Memory B cell (primary cell): ENCODE data around the gene ANO2.
"Not testable (repeated sequence)": the region's sequence is repeated elsewhere in the genome, so short reads cannot be mapped to it uniquely, and the experiment has no call there.

Experiments
- ATAC-seq: fragments of 150-1000 bp; cut with Tn5 transposase; 2 replicates; pipeline ENCODE4 v1.10.0; 2021; ENCODE audit warnings: low read depth, mild to moderate bottlenecking, moderate library complexity
- DNase-seq, 2 donors: peaks; one replicate each; pipeline ENCODE4 v3.0.0; 2022; ENCODE audit warnings: low spot score in 2 of 2
- H3K27ac Mint-ChIP-seq: one replicate; pipeline ENCODE4 v1.8.0; 2022; ENCODE audit warnings: mild to moderate bottlenecking, moderate library complexity, mixed read lengths
- H3K27me3 Mint-ChIP-seq: one replicate; pipeline ENCODE4 v1.8.0; 2022; ENCODE audit warnings: mixed read lengths
- H3K36me3 Mint-ChIP-seq: one replicate; pipeline ENCODE4 v1.8.0; 2022; ENCODE audit warnings: mild to moderate bottlenecking, mixed read lengths
- H3K4me1 Mint-ChIP-seq: one replicate; pipeline ENCODE4 v1.8.0; 2022; ENCODE audit warnings: mixed read lengths
- H3K4me3 Mint-ChIP-seq: one replicate; pipeline ENCODE4 v1.8.0; 2022; ENCODE audit warnings: mild to moderate bottlenecking, moderate library complexity, mixed read lengths
- H3K9me3 Mint-ChIP-seq: one replicate; pipeline ENCODE4 v1.8.0; 2022; ENCODE audit warnings: mixed read lengths

The ANO2 gene

DNA sequence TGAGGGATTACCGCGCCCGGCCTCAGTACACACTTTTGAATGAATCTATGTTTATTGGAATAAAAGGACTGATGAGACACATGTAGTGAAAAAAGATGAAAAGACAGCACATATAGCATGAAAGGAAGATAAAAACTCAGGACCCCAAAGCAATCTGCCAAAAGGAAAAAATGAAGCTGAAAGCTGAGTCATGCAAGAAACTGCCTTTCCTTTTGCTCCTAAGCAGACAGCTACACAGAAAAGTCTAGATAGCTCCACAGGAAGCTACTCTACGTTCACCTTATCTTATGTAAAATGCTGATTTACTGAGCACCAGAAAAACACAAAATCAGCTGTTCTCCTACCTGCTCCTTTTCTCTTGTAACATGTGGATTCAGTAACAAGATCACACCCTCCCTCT is 384.8 kb downstream of the ANO2 start:
- Mint-ChIP-seq H3K36me3 (no peaks in the 10 kb centered on the region), H3K4me3 (no peak overlapping the region), H3K9me3 (no peaks in the 10 kb centered on the region), H3K4me1 (no peaks in the 10 kb centered on the region), H3K27me3 (peaks cover 8% of the 10 kb centered on the region), H3K27ac (no peak overlapping the region)
- ATAC-seq (no peak), DNase-seq (no peak)

DNA sequence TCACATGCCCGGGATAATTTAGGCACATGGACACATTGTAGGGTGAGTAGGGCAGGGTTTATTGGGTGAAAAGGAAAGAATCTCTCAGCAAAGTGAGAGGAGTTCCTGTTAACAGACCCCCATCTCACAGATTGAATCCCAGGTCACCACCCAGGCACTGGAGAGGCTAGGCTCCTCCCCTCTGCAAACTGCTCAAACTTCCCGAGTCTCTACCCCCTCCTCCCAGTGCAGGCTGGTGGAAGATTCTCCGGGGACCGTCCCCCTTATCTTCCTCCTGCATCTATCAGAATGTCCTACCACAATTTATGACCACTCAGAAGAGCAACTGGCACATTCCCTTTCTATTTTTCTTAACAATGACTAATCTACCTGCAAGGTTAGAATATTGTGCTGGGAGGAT is 387.2 kb downstream of the ANO2 start:
- no peak for ATAC-seq
- Mint-ChIP-seq H3K4me3 (no peak overlapping the region), H3K27ac (no peak overlapping the region), H3K36me3 (peaks cover 2% of the 10 kb centered on the region), H3K27me3 (peaks cover 7% of the 10 kb centered on the region), H3K4me1 (no peaks in the 10 kb centered on the region), H3K9me3 (no peaks in the 10 kb centered on the region)
- no peak for DNase-seq

- Mint-ChIP-seq H3K27me3 (peaks cover 5% of the 10 kb centered on the region), H3K4me1 (no peaks in the 10 kb centered on the region), H3K4me3 (no peak overlapping the region), H3K9me3 (no peaks in the 10 kb centered on the region), H3K36me3 (peaks cover 2% of the 10 kb centered on the region), H3K27ac (no peak overlapping the region)
- ATAC-seq: no peak
- DNase-seq: no peak
These were observed 387.9 kb downstream of the ANO2 start for GRCh38 chr12:5556946-5557673.

- Mint-ChIP-seq H3K4me3 (no peak overlapping the region), H3K36me3 (peaks cover 2% of the 10 kb centered on the region), H3K9me3 (no peaks in the 10 kb centered on the region), H3K4me1 (no peaks in the 10 kb centered on the region), H3K27ac (no peak overlapping the region), H3K27me3 (peaks cover 4% of the 10 kb centered on the region)
- ATAC-seq (no peak), DNase-seq (no peak)
These were observed 388.9 kb downstream of the ANO2 start for GRCh38 chr12:5556033-5556614.

DNA sequence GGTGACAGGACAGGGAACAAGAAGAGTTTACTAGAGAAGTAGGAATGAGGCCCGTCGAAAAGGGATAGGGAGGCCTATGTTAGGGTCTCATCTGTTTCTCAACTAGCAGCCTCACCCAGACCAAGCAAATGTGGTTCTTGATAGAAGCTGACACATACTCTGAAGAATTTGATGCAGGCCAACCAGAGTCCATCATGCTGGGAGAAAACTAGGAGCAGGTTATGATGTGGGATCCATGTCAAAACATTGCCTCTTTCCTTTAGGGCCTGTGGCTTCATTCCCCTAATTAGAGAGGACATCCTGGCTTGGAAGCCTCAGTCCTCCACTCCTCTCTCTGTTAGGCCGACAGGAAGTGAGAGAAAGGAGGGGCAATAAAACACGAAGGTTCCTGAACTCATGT is 390.3 kb downstream of the ANO2 start:
- no peak for DNase-seq
- Mint-ChIP-seq H3K36me3 (peaks cover 2% of the 10 kb centered on the region), H3K9me3 (peaks cover 2% of the 10 kb centered on the region), H3K4me3 (no peak overlapping the region), H3K4me1 (no peaks in the 10 kb centered on the region), H3K27me3 (peaks cover 8% of the 10 kb centered on the region), H3K27ac (no peak overlapping the region)
- ATAC-seq: no peak

DNA sequence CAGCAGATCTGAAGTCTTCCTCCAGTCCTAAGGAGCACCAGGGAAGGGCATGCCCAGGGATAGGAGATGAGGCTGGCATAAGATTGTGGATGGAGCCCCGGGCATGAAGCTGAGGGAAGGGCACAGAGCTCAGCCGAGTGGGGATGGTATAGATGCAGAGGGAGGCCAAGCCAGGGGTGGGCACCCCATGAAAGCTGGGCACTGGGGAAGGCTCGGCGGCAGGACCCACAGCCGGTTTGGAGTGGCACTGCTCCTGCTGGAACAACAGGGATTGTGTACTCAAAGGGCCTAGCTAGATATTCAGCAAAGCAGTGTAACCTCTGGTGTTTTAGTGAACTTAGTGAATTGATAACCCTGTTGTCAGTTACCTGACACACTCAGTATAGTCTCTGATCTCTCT is 396.0 kb downstream of the ANO2 start:
- Mint-ChIP-seq H3K27ac (no peak overlapping the region), H3K36me3 (peaks cover 2% of the 10 kb centered on the region), H3K4me1 (no peaks in the 10 kb centered on the region), H3K9me3 (peaks cover 6% of the 10 kb centered on the region), H3K4me3 (no peak overlapping the region), H3K27me3 (peaks cover 11% of the 10 kb centered on the region)
- DNase-seq: no peak
- no peak for ATAC-seq

DNA sequence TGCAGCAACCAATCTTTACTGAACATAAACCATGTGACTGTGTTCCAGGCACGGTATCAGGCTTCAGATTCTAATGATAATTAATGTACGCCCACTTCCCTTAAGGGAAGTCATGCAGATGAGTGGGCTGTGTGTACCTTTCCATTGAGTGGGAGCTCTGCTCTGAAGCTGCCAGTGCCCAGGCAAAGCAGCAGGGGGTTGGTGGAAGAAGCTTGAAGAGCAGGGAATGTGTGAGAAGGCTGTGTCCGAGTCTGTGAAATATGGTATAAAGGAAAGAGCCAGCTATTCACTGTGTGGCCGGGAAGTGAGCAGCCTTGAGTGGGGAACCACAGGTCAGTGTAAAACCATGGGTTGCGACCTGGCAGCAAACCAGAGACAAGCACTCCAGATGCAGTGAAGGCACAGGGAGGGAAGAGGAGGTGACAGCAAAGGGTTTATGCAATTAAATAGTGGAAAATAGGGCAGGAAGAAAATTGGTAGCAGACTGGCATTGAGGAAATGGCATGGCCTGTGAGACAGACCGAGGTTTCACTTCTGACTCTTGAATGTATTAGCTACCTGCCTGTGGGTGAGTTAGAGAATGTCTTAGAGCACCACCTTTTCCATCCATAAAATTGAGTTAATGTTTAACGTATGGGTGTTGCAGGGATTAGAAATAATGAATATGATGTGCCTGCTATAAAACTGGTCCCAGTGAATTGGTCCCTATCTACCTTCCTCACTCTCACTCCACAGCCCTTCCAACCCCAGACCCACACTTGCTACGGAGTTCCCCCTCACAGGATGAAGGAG is 396.7 kb downstream of the ANO2 start:
- Mint-ChIP-seq H3K36me3 (peaks cover 3% of the 10 kb centered on the region), H3K27me3 (peaks cover 11% of the 10 kb centered on the region), H3K9me3 (peaks cover 8% of the 10 kb centered on the region), H3K4me3 (no peak overlapping the region), H3K27ac (no peak overlapping the region), H3K4me1 (no peaks in the 10 kb centered on the region)
- ATAC-seq (no peak), DNase-seq (no peak)

DNA sequence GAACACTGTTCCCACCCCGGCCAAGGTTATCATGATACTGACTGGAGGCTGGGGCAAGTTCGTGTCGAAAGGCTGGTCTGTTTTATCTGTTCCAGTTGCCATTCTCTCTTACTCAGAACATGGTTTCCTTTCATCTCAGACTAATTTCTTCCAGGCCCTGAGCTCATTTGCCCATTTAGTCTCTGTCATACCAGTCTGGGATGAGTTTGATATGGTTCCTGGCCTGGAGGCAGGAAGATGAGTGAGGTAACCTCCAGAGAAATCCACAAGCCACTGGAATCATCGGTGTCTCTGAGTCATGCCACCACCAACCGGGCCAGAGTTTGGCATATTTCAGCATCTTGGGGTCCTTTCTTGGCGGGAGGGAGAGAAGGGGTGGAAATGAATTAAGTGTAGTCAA is 398.4 kb downstream of the ANO2 start:
- Mint-ChIP-seq H3K27me3 (peaks cover 13% of the 10 kb centered on the region), H3K4me1 (no peaks in the 10 kb centered on the region), H3K36me3 (peaks cover 1% of the 10 kb centered on the region), H3K27ac (no peak overlapping the region), H3K4me3 (no peak overlapping the region), H3K9me3 (peaks cover 12% of the 10 kb centered on the region)
- ATAC-seq (no peak), DNase-seq (no peak)

DNA sequence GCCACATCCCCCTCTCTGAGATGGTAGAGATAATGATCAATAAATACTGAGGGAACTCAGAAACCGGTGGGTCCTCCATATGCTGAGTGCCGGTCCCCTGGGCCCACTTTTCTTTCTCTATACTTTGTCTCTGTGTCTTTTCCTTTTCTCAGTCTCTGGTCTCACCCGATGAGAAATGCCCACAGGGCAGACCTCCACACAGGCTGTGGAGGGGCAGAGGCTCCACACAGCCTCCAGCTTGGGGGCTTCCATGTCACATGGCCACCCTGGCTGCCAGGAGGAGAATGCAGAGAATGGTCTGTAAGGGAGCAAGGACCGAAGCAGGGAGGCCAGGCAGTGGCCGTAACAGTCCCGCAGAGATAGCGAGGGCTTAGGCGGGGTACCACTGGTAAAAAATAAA is 407.3 kb downstream of the ANO2 start:
- Mint-ChIP-seq H3K36me3 (peaks cover 2% of the 10 kb centered on the region), H3K27ac (no peak overlapping the region), H3K9me3 (peaks cover 12% of the 10 kb centered on the region), H3K27me3 (peaks cover 14% of the 10 kb centered on the region), H3K4me3 (no peak overlapping the region), H3K4me1 (no peaks in the 10 kb centered on the region)
- DNase-seq: no peak
- ATAC-seq: no peak

DNA sequence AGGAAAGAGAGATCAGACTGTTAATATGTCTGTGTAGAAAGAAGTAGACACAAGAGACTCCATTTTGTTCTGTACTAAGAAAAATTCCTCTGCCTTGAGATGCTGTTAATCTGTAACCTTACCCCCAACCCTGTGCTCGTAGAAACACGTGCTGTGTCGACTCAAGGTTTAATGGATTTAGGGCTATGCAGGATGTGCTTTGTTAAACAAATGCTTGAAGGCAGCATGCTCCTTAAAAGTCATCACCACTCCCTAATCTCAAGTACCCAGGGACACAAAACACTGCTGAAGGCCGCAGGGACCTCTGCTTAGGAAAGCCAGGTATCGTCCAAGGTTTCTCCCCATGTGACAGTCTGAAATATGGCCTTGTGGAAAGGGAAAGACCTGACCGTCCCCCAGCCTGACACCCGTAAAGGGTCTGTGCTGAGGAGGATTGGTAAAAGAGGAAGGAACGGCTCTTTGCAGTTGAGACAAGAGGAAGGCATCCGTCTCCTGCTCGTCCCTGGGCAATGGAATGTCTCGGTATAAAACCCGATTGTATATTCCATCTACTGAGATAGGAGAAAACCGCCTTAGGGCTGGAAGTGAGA is 407.9 kb downstream of the ANO2 start:
- not testable (repeated sequence) for H3K36me3 Mint-ChIP-seq, H3K4me3 Mint-ChIP-seq, H3K4me1 Mint-ChIP-seq, DNase-seq, ATAC-seq, H3K27ac Mint-ChIP-seq
- Mint-ChIP-seq H3K27me3 (peaks cover 15% of the 10 kb centered on the region), H3K9me3 (peaks cover 11% of the 10 kb centered on the region)

GRCh38 chr12:5535541-5535940 is 409.5 kb downstream of the ANO2 start:
- Mint-ChIP-seq H3K36me3 (peaks cover 3% of the 10 kb centered on the region), H3K27ac (no peak overlapping the region), H3K4me3 (no peak overlapping the region), H3K27me3 (peaks cover 16% of the 10 kb centered on the region), H3K4me1 (no peaks in the 10 kb centered on the region), H3K9me3 (peaks cover 5% of the 10 kb centered on the region)
- ATAC-seq (no peak), DNase-seq (no peak)

- Mint-ChIP-seq H3K4me1 (no peaks in the 10 kb centered on the region), H3K27ac (no peak overlapping the region), H3K9me3 (peaks cover 7% of the 10 kb centered on the region), H3K36me3 (peaks cover 3% of the 10 kb centered on the region), H3K27me3 (peaks cover 16% of the 10 kb centered on the region), H3K4me3 (no peak overlapping the region)
- ATAC-seq (no peak), DNase-seq (no peak)
These were observed 410.4 kb downstream of the ANO2 start for GRCh38 chr12:5534426-5535199.

DNA sequence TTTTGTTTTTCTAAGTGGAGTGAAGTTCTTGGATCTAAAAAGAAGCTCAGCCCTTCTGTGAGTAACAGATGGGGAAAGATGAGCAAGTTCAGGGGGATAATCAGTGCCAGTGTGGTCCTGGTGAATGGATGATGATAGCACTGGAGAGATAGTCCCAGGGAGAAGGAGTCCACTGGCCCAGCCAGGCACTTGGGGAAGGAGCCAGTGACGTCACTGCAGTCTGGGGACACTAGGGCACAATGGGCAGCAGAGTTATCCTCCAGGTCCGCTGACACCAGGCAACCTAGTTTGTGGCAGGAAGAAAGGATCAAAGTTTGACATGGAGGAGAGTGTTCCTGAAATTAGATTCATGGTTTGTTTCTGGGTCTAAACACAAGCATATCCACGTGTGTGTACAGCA is 411.7 kb downstream of the ANO2 start:
- DNase-seq (no peak), ATAC-seq (no peak)
- H3K27ac Mint-ChIP-seq: no peak overlapping the region
- no peaks in the 10 kb centered on the region for H3K4me1 Mint-ChIP-seq
- H3K36me3 Mint-ChIP-seq: peaks cover 3% of the 10 kb centered on the region
- no peak overlapping the region for H3K4me3 Mint-ChIP-seq
- H3K27me3 Mint-ChIP-seq: peaks cover 10% of the 10 kb centered on the region
- peaks cover 7% of the 10 kb centered on the region for H3K9me3 Mint-ChIP-seq
